ENCODE data around the gene CDK14.

DNA sequence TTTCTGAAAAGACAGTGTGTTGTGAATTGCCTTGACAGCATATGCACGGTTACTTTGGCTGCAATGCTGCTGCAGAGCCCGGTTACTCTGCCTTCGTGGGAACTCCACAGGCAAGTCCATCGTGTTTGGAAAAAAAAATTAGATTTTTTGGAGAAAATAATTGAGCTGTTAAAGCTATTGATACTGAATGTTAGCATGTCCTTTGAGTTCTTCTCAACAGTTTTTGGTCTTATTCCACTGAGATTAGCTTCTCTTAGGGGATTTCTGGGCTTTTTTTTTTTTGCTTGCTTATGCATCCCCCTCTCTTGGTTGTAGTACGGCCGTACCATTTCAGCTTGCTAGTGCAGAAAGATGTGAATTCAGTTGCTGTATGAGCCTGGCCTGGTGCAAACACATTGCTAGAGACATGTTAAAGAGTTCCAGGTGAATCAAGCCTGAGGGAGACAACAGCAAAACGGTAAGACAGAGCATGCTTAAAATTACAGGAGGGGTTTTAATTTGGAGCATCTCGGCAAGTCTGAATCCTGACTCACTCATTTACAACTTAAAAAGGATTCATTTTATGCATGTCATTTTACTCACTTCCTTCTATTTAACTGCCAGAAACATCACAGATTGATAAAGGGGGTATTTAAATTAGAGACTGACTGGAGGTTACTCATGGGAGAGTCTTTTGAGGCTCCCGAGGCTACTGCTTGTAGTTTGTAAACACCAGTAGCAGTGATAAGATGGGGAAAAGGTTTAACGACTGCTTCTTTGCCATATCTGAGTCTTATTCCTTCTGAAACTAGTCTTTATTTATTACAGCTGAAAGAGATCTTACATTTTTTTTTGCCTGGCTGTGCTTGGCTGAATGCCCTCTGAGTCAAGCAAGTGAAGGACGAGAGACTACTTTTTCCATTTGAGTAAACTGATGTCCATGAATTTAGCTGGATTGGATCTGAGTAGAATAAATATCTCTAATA is 113.7 kb downstream of the CDK14 start:
- TF ChIP-seq EP300 (IDR thresholded peaks at IDR 0.05) (no peak), POLR2A (IDR thresholded peaks at IDR 0.05) (no peak)
- TF ChIP-seq, protein P1, sequence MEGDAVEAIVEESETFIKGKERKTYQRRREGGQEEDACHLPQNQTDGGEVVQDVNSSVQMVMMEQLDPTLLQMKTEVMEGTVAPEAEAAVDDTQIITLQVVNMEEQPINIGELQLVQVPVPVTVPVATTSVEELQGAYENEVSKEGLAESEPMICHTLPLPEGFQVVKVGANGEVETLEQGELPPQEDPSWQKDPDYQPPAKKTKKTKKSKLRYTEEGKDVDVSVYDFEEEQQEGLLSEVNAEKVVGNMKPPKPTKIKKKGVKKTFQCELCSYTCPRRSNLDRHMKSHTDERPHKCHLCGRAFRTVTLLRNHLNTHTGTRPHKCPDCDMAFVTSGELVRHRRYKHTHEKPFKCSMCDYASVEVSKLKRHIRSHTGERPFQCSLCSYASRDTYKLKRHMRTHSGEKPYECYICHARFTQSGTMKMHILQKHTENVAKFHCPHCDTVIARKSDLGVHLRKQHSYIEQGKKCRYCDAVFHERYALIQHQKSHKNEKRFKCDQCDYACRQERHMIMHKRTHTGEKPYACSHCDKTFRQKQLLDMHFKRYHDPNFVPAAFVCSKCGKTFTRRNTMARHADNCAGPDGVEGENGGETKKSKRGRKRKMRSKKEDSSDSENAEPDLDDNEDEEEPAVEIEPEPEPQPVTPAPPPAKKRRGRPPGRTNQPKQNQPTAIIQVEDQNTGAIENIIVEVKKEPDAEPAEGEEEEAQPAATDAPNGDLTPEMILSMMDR (IDR thresholded peaks at IDR 0.05) = no peak
